ENCODE data around the gene TFF1. TPM values are rescaled to one million over a fixed set of nuclear protein-coding genes. Genes with fewer than 3 reads are reported as not detected.

TFF1 gene
- total and polyA plus RNA-seq, 2 experiments from 2014 or later: not detected

- no peaks in the 10 kb centered on the region for H3K27me3 ChIP-seq
- TF ChIP-seq, protein P1, sequence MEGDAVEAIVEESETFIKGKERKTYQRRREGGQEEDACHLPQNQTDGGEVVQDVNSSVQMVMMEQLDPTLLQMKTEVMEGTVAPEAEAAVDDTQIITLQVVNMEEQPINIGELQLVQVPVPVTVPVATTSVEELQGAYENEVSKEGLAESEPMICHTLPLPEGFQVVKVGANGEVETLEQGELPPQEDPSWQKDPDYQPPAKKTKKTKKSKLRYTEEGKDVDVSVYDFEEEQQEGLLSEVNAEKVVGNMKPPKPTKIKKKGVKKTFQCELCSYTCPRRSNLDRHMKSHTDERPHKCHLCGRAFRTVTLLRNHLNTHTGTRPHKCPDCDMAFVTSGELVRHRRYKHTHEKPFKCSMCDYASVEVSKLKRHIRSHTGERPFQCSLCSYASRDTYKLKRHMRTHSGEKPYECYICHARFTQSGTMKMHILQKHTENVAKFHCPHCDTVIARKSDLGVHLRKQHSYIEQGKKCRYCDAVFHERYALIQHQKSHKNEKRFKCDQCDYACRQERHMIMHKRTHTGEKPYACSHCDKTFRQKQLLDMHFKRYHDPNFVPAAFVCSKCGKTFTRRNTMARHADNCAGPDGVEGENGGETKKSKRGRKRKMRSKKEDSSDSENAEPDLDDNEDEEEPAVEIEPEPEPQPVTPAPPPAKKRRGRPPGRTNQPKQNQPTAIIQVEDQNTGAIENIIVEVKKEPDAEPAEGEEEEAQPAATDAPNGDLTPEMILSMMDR (IDR thresholded peaks at IDR 0.05; ENCODE audit: low read depth, low read length): no peak
- H3K4me3 ChIP-seq: no peak overlapping the region
- H3K27ac ChIP-seq: no peak overlapping the region
- no peaks in the 10 kb centered on the region for H3K4me1 ChIP-seq (ENCODE audit: low read depth)
- H3K36me3 ChIP-seq: no peaks in the 10 kb centered on the region
- no peak for DNase-seq (ENCODE audit: low read depth in 1 of 2, low spot score in 1 of 2)
- H3K9me3 ChIP-seq (ENCODE audit: low read depth): no peaks in the 10 kb centered on the region
These were observed 13.8 kb downstream of the TFF1 start for GRCh38 chr21:42352441-42353095.

DNA sequence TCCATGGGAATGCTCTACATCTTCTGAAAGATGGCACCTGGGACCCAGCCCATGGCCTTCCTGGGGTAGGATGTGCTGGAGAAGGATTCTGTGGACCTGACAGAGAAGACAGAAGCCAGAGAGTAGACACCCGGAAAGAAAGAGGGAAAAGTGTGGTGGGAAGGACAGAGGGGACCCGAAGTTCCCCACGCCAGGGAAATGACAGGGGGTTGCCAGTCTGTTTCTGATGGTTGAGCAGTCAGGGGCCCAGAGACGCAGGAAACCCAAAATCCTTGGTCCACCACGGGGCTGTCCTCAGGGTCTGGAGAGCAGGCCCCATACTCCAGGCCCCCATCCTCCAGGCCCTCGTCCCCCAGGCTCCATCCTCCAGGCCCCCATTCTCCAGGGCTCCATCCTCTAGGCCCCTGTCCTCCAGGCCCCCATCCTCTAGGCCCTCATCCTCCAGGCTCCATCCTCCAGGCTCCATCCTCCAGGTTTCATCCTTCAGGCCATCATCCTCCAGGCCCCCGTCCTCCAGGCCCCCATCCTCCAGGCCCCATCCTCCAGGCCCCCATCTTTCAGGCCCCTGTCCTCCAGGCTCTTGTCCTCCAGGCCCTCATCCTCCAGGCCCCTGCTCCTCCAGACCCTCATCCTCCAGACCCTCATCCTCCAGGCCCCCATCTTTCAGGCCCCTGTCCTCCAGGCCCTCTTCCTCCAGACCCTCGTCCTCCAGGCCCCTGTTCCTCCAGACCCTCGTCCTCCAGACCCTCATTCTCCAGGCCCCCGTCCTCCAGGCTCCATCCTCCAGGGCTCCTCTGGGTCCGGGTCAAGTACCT is 14.5 kb downstream of the TFF1 start:
- Histone ChIP-seq H3K27ac (no peak overlapping the region), H3K36me3 (no peaks in the 10 kb centered on the region), H3K4me3 (no peak overlapping the region), H3K9me3 (ENCODE audit: low read depth) (no peaks in the 10 kb centered on the region), H3K27me3 (no peaks in the 10 kb centered on the region), H3K4me1 (ENCODE audit: low read depth) (no peaks in the 10 kb centered on the region)
- DNase-seq (ENCODE audit: low read depth in 1 of 2, low spot score in 1 of 2): no peak
- TF ChIP-seq, protein P1 (IDR thresholded peaks at IDR 0.05; ENCODE audit: low read depth, low read length): no peak

- Histone ChIP-seq H3K27me3 (no peaks in the 10 kb centered on the region), H3K4me3 (no peak within 1 kb of the TSS), H3K9me3 (ENCODE audit: low read depth) (no peaks in the 10 kb centered on the region), H3K36me3 (no peaks in the 10 kb centered on the region), H3K4me1 (ENCODE audit: low read depth) (no peaks in the 10 kb centered on the region), H3K27ac (no peak within 1 kb of the TSS)
- DNase-seq (ENCODE audit: low read depth in 1 of 2, low spot score in 1 of 2): no peak
- TF ChIP-seq, protein P1 (IDR thresholded peaks at IDR 0.05; ENCODE audit: low read depth, low read length): no peak
These were observed 15.4 kb downstream of the TFF1 start, which contains the start of gene TFF2 for GRCh38 chr21:42350927-42351426. TFF2 (minus strand) TSS chr21:42350994; CDS start chr21:42350957, 37 bp downstream.

GRCh38 chr21:42350318-42350910 is 15.9 kb downstream of the TFF1 start:
- Histone ChIP-seq H3K4me3 (no peak overlapping the region), H3K4me1 (ENCODE audit: low read depth) (no peaks in the 10 kb centered on the region), H3K9me3 (ENCODE audit: low read depth) (no peaks in the 10 kb centered on the region), H3K27me3 (no peaks in the 10 kb centered on the region), H3K36me3 (no peaks in the 10 kb centered on the region), H3K27ac (no peak overlapping the region)
- DNase-seq (ENCODE audit: low read depth in 1 of 2, low spot score in 1 of 2): no peak
- TF ChIP-seq, protein P1 (IDR thresholded peaks at IDR 0.05; ENCODE audit: low read depth, low read length): no peak

DNA sequence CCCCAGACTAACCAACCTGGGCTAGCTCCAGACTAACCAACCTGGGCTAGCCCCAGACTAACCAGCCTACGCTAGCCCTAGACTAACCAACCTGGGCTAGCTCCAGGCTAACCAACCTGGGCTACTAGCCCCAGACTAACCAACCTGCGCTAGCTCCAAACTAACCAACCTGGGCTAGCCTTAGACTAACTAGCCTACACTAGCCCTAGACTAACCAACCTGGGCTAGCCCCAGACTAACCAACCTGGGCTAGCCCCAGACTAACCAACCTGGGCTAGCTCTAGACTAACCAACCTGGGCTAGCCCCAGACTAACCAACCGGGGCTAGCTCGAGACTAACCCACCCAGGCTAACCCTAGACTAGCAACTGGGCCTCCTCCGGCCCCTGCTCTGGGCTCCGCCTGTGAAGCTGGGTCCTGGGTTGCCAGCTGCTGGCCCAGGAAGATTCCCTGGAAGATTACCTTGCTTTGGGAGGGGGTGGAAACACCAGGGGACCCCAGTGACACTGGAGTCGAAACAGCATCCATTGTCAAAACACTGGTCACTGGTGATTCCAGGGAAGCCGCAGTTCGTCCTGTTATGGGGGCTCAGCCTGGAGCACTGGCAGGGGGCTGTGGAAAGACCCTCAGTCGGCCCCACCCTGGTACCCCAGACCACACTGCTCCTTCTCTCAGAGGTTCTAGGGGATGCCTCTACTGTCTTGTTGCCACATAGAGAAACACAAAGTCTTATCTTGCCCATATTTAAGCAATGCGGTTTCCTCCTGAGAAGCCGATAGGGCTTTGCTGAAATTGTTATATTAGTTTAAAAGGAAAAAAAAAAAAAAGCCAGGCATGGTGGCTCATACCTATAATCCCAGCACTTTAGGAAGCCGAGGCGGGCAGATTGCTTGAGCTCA is 16.7 kb downstream of the TFF1 start:
- TF ChIP-seq, protein P1 (IDR thresholded peaks at IDR 0.05; ENCODE audit: low read depth, low read length): no peak
- Histone ChIP-seq H3K4me3 (no peak overlapping the region), H3K9me3 (ENCODE audit: low read depth) (no peaks in the 10 kb centered on the region), H3K4me1 (ENCODE audit: low read depth) (no peaks in the 10 kb centered on the region), H3K27me3 (no peaks in the 10 kb centered on the region), H3K27ac (no peak overlapping the region), H3K36me3 (no peaks in the 10 kb centered on the region)
- no peak for DNase-seq (ENCODE audit: low read depth in 1 of 2, low spot score in 1 of 2)
